DND-41 (cell line): ENCODE measurements around the gene MMP8.

Experiments used
- CTCF ChIP-seq: IDR thresholded peaks from 2 replicates; pipeline ENCODE4 v1.5.1; 2012; ENCODE audit warnings: borderline replicate concordance, low read length, moderate library complexity, mild to moderate bottlenecking; ENCODE audit not compliant: poor library complexity, severe bottlenecking; ENCODE audit errors: extremely low read depth
- EZH2 ChIP-seq: IDR thresholded peaks from 3 replicates; pipeline ENCODE4 v1.6.1; 2012; ENCODE audit warnings: borderline replicate concordance, low read depth, mild to moderate bottlenecking, moderate library complexity, low read length, inconsistent platforms; ENCODE audit not compliant: severe bottlenecking

- TF ChIP-seq CTCF = no peak
- TF ChIP-seq EZH2 = no peak
These were observed 28.5 kb upstream of the MMP8 start for GRCh38 chr11:102753267-102753666.
